Karpas-422 (cell line): ENCODE results near the gene FANCG. TPM values are rescaled to one million over a fixed set of nuclear protein-coding genes. Genes with fewer than 3 reads are reported as not detected.
A peak's percentile ranks its signal among the peaks of the same experiment; 100 is the strongest.

Experiments
- DNase-seq: peaks from one replicate; pipeline ENCODE4 v3.0.0-alpha.2; 2015
- H2AFZ ChIP-seq: fragments of 200-600 bp; sonication (generic); 2 replicates; pipeline ENCODE4 v1.6.1; 2014; ENCODE audit warnings: antibody characterized with exemption, low read length, mixed read lengths
- H3K27ac ChIP-seq: fragments of 200-600 bp; sonication (generic); 2 replicates; pipeline ENCODE4 v1.5.1; 2014; ENCODE audit warnings: mild to moderate bottlenecking, low read length, moderate library complexity
- H3K27me3 ChIP-seq: fragments of 200-600 bp; sonication (generic); 2 replicates; pipeline ENCODE4 v1.6.1; 2014; ENCODE audit warnings: low read length, mixed read lengths
- H3K36me3 ChIP-seq: fragments of 200-600 bp; sonication (generic); 2 replicates; pipeline ENCODE4 v1.6.1; 2014; ENCODE audit warnings: low read length, mixed read lengths; ENCODE audit not compliant: insufficient read depth
- H3K4me1 ChIP-seq: fragments of 200-600 bp; sonication (generic); 2 replicates; pipeline ENCODE4 v1.6.1; 2014; ENCODE audit warnings: mild to moderate bottlenecking, low read length, mixed read lengths
- H3K4me2 ChIP-seq: fragments of 200-600 bp; sonication (generic); 2 replicates; pipeline ENCODE4 v1.6.1; 2014; ENCODE audit warnings: low read length, low read depth, mild to moderate bottlenecking; ENCODE audit not compliant: poor library complexity, severe bottlenecking
- H3K4me3 ChIP-seq: fragments of 200-600 bp; sonication (generic); 2 replicates; pipeline ENCODE4 v1.5.1; 2014; ENCODE audit warnings: mild to moderate bottlenecking, antibody characterized with exemption, low read length, mixed read lengths
- H3K79me2 ChIP-seq: fragments of 200-600 bp; sonication (generic); 2 replicates; pipeline ENCODE4 v1.6.1; 2014; ENCODE audit warnings: mild to moderate bottlenecking, low read length, mixed read lengths
- H3K9ac ChIP-seq: fragments of 200-600 bp; sonication (generic); 2 replicates; pipeline ENCODE4 v1.6.0; 2014; ENCODE audit warnings: low read length
- H3K9me2 ChIP-seq: fragments of 200-600 bp; sonication (generic), shearing (Covaris generic); replicated peaks from 2 replicates; pipeline ENCODE4 v1.6.0; 2014; ENCODE audit warnings: mild to moderate bottlenecking, low read length, moderate library complexity; ENCODE audit not compliant: insufficient read depth
- H3K9me3 ChIP-seq: fragments of 300-700, 200-600 bp; sonication (generic); 2 replicates; pipeline ENCODE4 v1.6.1; 2014; ENCODE audit warnings: low read length, mixed read lengths
- H4K20me1 ChIP-seq: fragments of 200-600 bp; sonication (generic); 2 replicates; pipeline ENCODE4 v1.6.1; 2014; ENCODE audit warnings: mild to moderate bottlenecking, antibody characterized with exemption, low read length, low read depth; ENCODE audit not compliant: insufficient read depth
- total RNA-seq: library from RNA; depleted of rRNA; stranded (reverse); fragments of >200 nt; shearing (Covaris generic); gene quantifications from 2 replicates; pipeline ENCODE4 v1.2.3, GENCODE V29; 2014; ENCODE audit warnings: low replicate concordance

FANCG gene
- total RNA-seq, 1 experiment from 2014 or later: 38.8 TPM

- H3K27ac ChIP-seq: no peak overlapping the region
- H3K9ac ChIP-seq: no peak overlapping the region; the same call in 1 of the 2 replicates
- H3K36me3 ChIP-seq: no peaks in the 10 kb centered on the region
- H3K4me3 ChIP-seq: no peak overlapping the region; the same call in 1 of the 2 replicates
- peaks cover 45% of the 10 kb centered on the region for H3K4me1 ChIP-seq
- 0 out of 2 replicates have a peak overlapping the region, but pooled peaks have one; percentile 54 for H2AFZ ChIP-seq
- no peaks in the 10 kb centered on the region for H3K79me2 ChIP-seq
- H4K20me1 ChIP-seq: peaks cover 10% of the 10 kb centered on the region; the same call in 1 of the 2 replicates
- H3K9me3 ChIP-seq: no peaks in the 10 kb centered on the region
- no peak for DNase-seq
- peak overlapping the region; percentile 95 for H3K4me2 ChIP-seq
- no peaks in the 10 kb centered on the region for H3K27me3 ChIP-seq
- H3K9me2 ChIP-seq: no peaks in the 10 kb centered on the region
Observed at GRCh38 chr9:35112257-35113020, 32.7 kb upstream of the FANCG start.

- peaks cover 10% of the 10 kb centered on the region; the same call in 1 of the 2 replicates for H4K20me1 ChIP-seq
- H3K27ac ChIP-seq: no peak overlapping the region
- H3K9me3 ChIP-seq: no peaks in the 10 kb centered on the region
- peak overlapping the region; percentile 79 for H3K9ac ChIP-seq
- H3K9me2 ChIP-seq: no peaks in the 10 kb centered on the region
- peak overlapping the region; percentile 77 for H3K4me3 ChIP-seq
- peaks cover 37% of the 10 kb centered on the region for H3K4me1 ChIP-seq
- H3K36me3 ChIP-seq: no peaks in the 10 kb centered on the region
- DNase-seq: peak; percentile 99
- H3K4me2 ChIP-seq: peak overlapping the region; percentile 95
- H3K79me2 ChIP-seq: no peaks in the 10 kb centered on the region
- H2AFZ ChIP-seq: 0 out of 2 replicates have a peak overlapping the region, but pooled peaks have one; percentile 54
- H3K27me3 ChIP-seq: no peaks in the 10 kb centered on the region
Observed at GRCh38 chr9:35111001-35111933, 31.5 kb upstream of the FANCG start.

DNA sequence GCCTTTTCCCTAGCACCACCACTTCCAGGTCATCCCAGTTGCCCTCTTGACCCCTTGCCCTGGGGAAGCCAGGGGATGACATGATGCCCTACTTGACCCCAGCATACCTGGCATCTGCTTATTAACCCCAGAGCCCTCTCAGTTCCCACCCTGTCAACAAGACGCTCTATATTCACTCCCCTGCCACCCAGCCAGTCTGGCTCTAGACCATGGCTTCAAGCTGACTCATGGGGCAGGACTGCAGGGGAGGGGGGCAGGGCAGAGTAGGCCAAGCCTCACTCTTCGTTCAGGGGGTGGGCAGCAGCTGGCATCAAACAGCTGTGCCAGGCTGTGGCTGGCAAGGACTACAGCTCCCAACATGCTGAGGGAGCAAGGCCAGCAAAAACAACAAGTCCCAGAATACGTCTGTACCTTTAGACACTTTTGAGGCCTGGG, 30.6 kb upstream of the FANCG start:
- no peak overlapping the region for H3K27ac ChIP-seq
- peaks cover 34% of the 10 kb centered on the region for H3K4me1 ChIP-seq
- no peaks in the 10 kb centered on the region for H3K36me3 ChIP-seq
- no peaks in the 10 kb centered on the region for H3K79me2 ChIP-seq
- no peaks in the 10 kb centered on the region for H3K9me2 ChIP-seq
- no peak overlapping the region for H2AFZ ChIP-seq
- H4K20me1 ChIP-seq: peaks cover 10% of the 10 kb centered on the region; the same call in 1 of the 2 replicates
- no peaks in the 10 kb centered on the region for H3K27me3 ChIP-seq
- H3K4me3 ChIP-seq: no peak overlapping the region
- no peak for DNase-seq
- H3K9ac ChIP-seq: no peak overlapping the region
- no peak overlapping the region for H3K4me2 ChIP-seq
- H3K9me3 ChIP-seq: no peaks in the 10 kb centered on the region

- no peaks in the 10 kb centered on the region for H3K36me3 ChIP-seq
- peaks cover 10% of the 10 kb centered on the region; the same call in 1 of the 2 replicates for H4K20me1 ChIP-seq
- no peak overlapping the region for H2AFZ ChIP-seq
- no peaks in the 10 kb centered on the region for H3K79me2 ChIP-seq
- no peak overlapping the region for H3K4me2 ChIP-seq
- no peak overlapping the region for H3K27ac ChIP-seq
- no peak for DNase-seq
- H3K4me3 ChIP-seq: no peak overlapping the region
- H3K27me3 ChIP-seq: no peaks in the 10 kb centered on the region
- H3K9me3 ChIP-seq: no peaks in the 10 kb centered on the region
- H3K4me1 ChIP-seq: peaks cover 21% of the 10 kb centered on the region
- H3K9ac ChIP-seq: no peak overlapping the region
- H3K9me2 ChIP-seq: no peaks in the 10 kb centered on the region
Observed at GRCh38 chr9:35108946-35109575, 29.3 kb upstream of the FANCG start.

GRCh38 chr9:35108461-35108860, 28.7 kb upstream of the FANCG start:
- Histone ChIP-seq H3K4me1 (peaks cover 21% of the 10 kb centered on the region), H4K20me1 (peaks cover 10% of the 10 kb centered on the region; the same call in 1 of the 2 replicates), H3K79me2 (no peaks in the 10 kb centered on the region), H3K36me3 (no peaks in the 10 kb centered on the region), H3K4me2 (no peak overlapping the region), H3K9me2 (no peaks in the 10 kb centered on the region), H2AFZ (no peak overlapping the region), H3K4me3 (no peak overlapping the region), H3K27me3 (no peaks in the 10 kb centered on the region), H3K27ac (no peak overlapping the region), H3K9me3 (no peaks in the 10 kb centered on the region), H3K9ac (no peak overlapping the region)
- no peak for DNase-seq

DNA sequence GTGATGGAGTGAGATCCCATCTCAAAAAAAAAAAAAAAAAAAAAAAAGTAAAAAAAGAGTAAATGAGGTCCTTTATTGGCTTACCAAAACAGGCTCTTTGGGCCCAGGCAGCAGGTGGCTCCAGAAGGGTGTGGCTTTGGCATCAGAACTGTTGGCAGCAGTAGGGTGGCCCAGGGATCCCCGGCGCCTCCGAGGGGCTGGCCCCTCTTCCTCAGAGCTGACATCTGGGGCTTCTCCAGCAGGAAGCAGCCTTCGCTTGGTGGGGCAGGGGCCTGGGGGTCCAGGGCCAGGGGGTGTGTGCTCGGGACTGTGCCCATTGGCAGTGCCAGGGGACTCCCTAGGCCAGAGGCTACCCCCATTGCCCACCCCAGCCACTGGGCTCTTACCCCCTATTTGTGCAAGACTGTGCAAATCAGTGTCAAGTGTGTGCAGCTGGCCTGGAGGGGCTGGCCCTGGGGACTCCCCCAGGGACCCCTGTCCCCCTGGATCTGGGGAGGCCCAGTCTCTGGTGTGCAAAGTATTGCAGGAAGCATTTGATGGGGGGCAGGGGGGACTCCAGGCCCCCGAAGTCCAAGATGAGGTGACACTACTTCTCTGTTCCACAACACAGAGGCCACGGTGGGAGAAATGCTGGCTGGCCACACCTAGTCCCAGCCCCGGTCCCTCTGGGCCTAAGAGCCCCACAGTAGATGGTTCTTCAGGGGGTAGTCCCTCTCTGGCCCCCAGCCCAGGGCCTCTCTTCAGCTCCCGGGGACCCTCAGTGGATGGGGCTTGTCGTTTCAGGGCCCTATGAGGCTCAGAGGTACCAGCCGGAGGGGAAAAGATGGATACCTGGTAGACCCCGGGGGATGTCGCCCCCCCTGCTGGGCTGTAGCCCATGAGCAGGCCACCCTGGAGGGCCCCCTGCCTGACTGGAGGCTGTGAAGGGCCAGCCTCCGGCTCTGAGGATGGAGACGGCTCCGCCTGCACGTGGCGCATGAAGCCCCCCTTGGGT, 27.9 kb upstream of the FANCG start:
- peaks cover 10% of the 10 kb centered on the region; the same call in 1 of the 2 replicates for H4K20me1 ChIP-seq

GRCh38 chr9:35106343-35106730, 26.6 kb upstream of the FANCG start:
- no peak overlapping the region for H3K4me3 ChIP-seq
- no peaks in the 10 kb centered on the region for H3K9me3 ChIP-seq
- H2AFZ ChIP-seq: no peak overlapping the region
- no peak for DNase-seq
- no peaks in the 10 kb centered on the region for H3K36me3 ChIP-seq
- H3K9me2 ChIP-seq: no peaks in the 10 kb centered on the region
- no peak overlapping the region for H3K4me2 ChIP-seq
- no peak overlapping the region for H3K9ac ChIP-seq
- H4K20me1 ChIP-seq: peaks cover 10% of the 10 kb centered on the region; the same call in 1 of the 2 replicates
- no peak overlapping the region for H3K27ac ChIP-seq
- no peaks in the 10 kb centered on the region for H3K27me3 ChIP-seq
- H3K4me1 ChIP-seq: peaks cover 27% of the 10 kb centered on the region
- H3K79me2 ChIP-seq: peaks cover 16% of the 10 kb centered on the region

More for the DNA sequence above, 27.9 kb upstream of the FANCG start:
- Histone ChIP-seq H3K27ac (no peak overlapping the region), H3K79me2 (peaks cover 3% of the 10 kb centered on the region), H3K4me1 (peaks cover 24% of the 10 kb centered on the region), H3K27me3 (no peaks in the 10 kb centered on the region), H3K9me2 (no peaks in the 10 kb centered on the region), H3K4me3 (no peak overlapping the region), H3K9me3 (no peaks in the 10 kb centered on the region), H3K4me2 (no peak overlapping the region), H2AFZ (no peak overlapping the region), H3K36me3 (no peaks in the 10 kb centered on the region), H3K9ac (no peak overlapping the region)
- DNase-seq: no peak
